GM19455 (cell line): Measurements from ENCODE around the gene POLR2E.

Source experiments
- ATAC-seq: cut with Tn5 transposase; IDR thresholded peaks from one replicate; pipeline ENCODE4 v1.9.1; 2021; ENCODE audit not compliant: unreplicated experiment

Gene POLR2E

DNA sequence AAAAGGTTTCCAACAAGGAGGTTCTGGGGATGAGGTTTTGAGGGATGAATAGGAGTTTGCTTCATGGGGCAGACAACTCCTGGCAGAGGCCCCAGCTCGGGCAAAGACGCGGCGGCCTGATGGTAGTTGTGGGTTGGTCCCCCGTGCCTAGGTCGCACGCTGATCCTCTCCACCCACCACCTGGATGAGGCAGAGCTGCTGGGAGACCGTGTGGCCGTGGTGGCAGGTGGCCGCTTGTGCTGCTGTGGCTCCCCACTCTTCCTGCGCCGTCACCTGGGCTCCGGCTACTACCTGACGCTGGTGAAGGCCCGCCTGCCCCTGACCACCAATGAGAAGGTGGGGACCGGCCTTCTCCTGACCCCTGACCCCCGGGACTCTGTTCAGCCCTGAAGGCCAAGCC, 43.4 kb downstream of the POLR2E start:
- ATAC-seq: no peak

DNA sequence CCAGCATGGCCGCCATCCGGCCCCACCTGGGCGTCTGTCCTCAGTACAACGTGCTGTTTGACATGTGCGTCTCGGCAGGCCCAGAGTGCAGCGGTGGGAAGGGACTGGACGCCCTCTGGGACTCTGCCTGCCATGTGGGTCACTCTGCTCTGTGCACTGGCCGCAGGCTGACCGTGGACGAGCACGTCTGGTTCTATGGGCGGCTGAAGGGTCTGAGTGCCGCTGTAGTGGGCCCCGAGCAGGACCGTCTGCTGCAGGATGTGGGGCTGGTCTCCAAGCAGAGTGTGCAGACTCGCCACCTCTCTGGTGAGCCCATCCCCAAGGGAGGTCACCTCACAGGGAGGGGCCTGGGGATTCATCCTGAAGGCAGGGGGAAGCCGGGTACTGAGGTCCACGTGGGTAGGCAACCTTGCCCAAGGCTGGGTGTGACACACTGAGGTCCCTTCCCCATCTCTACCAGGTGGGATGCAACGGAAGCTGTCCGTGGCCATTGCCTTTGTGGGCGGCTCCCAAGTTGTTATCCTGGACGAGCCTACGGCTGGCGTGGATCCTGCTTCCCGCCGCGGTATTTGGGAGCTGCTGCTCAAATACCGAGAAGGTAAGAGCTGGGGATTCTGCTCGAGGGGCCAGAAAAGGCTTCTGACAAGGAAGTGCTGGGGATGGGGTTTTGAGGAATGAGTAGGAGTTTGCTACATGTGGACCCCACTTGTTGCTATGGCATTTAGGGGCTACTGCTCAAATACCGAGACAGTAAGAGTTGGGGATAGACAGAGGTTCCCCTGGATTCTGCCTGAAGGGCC, 44.0 kb downstream of the POLR2E start:
- ATAC-seq: no peak

GRCh38 chr19:1049800-1050199, 45.4 kb downstream of the POLR2E start:
- ATAC-seq: no peak

DNA sequence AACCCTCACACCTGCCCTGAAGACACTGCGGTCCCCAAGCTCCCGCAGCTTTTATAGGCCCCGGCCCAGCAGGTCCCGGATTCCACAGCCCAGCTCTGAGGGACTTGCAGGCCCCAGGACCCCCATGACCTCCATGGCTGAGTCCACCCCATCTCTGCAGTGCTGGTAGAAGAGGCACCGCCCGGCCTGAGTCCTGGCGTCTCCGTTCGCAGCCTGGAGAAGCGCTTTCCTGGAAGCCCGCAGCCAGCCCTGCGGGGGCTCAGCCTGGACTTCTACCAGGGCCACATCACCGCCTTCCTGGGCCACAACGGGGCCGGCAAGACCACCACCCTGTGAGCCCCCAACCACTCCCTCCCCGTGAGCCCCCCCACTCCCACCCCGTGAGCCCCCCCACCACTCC, 46.1 kb downstream of the POLR2E start:
- no peak for ATAC-seq

DNA sequence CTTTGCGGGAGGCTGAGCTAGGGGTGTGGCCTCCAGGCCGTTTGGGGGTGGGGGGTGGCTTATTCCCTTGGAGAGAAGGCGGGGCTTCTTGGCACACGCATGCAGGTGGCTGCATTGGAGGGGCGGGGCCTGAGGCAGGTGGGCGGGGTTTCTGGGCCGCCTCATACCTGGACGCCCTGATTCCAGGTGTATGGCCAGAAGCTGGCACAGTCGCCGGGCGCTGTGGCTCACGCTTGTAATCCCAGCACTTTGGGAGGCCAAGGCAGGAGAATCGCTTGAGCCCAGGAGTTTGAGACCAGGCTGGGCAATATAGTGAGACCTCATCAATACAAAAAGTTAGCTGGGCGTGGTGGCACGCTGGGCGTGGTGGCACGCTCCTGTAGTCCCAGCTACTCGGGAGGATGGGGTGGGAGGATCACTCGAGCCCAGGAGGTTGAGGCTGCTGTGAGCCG, 47.5 kb downstream of the POLR2E start:
- no peak for ATAC-seq

- no peak for ATAC-seq
These were observed 48.1 kb downstream of the POLR2E start for GRCh38 chr19:1046836-1047695.

GRCh38 chr19:1046117-1046626, 49.0 kb downstream of the POLR2E start:
- no peak for ATAC-seq

GRCh38 chr19:1045247-1045603, 50.0 kb downstream of the POLR2E start:
- no peak for ATAC-seq

DNA sequence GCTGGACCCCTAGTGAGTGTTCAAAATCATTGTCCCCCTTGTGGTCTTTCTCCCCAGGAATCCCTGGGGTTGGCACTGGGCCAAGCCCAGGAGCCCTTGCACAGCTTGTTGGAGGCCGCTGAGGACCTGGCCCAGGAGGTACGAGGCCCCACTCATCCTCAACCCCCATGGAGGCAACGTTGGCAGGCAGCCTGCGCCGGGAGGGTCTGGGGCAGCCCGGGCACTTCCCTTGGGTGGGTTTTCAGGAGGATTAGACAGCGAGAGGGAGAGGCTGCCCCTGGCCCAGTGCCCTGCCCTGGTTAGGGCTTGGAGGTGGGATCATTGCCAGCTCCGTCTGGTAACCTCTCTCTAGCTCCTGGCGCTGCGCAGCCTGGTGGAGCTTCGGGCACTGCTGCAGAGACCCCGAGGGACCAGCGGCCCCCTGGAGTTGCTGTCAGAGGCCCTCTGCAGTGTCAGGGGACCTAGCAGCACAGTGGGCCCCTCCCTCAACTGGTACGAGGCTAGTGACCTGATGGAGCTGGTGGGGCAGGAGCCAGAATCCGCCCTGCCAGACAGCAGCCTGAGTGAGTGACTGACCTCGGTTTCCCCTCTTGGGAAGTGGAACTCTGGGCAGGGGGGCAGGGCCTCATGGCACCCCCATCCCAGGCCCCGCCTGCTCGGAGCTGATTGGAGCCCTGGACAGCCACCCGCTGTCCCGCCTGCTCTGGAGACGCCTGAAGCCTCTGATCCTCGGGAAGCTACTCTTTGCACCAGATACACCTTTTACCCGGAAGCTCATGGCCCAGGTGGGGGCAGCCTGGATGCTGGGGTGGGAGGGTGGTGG, 52.3 kb downstream of the POLR2E start:
- ATAC-seq: no peak

GRCh38 chr19:1041835-1042685, 53.1 kb downstream of the POLR2E start:
- ATAC-seq: no peak

GRCh38 chr19:1041272-1041834, 53.8 kb downstream of the POLR2E start:
- ATAC-seq: no peak

DNA sequence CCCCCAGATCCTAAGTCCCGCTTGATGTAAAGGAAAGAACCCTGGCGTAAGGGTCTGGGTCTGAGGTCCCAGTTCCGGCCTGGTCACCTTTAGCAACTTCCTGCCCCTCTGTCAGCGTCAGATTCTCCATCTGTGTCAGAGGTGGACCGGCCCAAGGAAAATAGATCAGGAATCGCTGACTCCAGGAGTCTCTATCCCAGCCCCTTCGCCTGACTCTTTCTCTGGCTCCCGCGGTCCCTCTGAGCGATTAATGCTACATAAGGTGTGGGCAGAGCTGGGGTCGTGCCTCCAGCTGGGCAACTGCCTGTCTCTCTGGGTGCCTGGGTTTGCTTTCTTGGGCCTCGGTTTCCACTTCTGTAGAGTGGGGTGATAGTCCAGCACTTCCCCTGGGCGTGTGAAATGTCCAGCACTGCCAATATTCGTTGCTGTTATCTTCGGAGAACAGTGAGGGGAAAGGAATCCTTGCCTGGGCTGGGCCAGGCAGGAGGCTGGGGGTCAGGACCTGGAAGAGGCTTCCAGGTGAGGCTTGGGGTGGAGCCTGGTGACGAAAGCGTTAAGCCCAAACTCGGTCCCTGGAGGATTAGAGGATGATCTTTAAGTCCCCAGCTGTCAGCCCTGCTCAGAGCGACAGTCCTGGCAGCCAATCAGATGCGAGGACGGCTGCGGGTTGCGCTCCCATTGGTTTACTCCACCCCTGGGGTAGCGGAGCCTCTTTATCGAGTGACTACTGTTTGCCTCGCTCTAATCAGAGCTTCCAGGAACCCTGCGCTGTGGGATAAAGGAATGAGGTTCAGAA, 54.5 kb downstream of the POLR2E start:
- no peak for ATAC-seq

- peak; percentile 70 for ATAC-seq
These were observed 55.3 kb downstream of the POLR2E start, which contains the start of gene ABCA7 for GRCh38 chr19:1039646-1040475. ABCA7 (plus strand) TSS chr19:1040107; CDS start chr19:1041362, 1,255 bp downstream.

GRCh38 chr19:1038978-1039645, 56.1 kb downstream of the POLR2E start:
- ATAC-seq: no peak

- no peak for ATAC-seq
These were observed 57.5 kb downstream of the POLR2E start for GRCh38 chr19:1037621-1038064.
